NCI-H2196 (cell line): ENCODE measurements around the gene MYO1B.
"Not testable (repeated sequence)": the region's sequence is repeated elsewhere in the genome, so short reads cannot be mapped to it uniquely, and the experiment has no call there.

Source experiments
- DNase-seq: peaks from one replicate; lab custom pipeline; 2025; ENCODE audit not compliant: unreplicated experiment; lab: John Stamatoyannopoulos, UW

The MYO1B gene

DNA sequence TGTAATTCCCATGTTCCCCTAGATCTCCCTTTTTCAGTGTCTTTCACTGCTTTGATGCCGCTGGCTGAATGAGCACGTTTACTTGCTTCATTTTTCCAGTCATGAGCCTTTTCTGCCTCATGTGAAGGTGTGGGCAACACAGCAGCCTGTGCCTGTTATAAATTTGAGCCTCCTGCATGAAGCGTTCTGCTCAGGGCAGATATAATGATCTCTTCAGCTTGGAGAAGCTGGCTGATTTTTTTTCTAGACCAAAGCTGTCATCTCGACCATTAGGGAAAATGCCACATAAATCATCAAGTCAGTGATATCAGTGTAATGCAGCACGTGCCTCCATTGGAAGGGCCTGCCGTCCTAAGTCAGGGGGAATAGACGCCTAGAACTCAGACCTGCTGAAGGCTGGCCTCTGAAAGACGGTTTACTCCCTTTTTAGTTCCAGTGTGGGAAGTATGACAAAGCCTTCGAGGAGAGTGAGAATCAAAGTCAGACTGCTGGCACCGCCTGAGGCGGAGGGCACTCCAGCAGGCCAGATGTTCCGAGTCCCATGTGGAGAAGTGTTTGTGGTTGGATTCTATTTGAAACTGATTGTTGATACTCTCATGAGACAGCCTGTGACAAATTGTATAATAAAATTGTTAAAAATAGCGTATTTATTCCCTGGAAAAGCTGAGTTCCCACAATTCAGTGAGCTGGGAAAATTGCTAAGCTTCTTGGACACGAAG lies 196.5 kb downstream of the MYO1B start:
- no peak for DNase-seq

DNA sequence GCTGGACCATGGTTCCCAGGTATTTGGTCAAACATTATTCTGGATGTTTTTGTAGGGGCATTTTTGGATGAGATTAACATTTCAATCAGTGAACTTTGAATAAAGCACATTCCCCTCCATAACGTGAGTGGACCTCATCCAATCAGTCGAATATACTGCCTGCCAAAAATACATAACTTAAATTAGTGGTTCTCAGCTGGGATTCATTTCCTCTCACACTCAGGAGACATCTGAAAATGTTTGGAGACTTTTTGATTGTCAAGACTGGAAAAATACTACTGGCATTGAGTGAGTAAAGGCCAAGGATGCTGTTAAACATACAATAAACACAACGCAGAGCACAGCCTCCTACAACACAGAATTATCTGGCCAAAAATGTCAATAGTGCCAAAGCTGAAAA lies 198.2 kb downstream of the MYO1B start:
- no peak for DNase-seq

DNA sequence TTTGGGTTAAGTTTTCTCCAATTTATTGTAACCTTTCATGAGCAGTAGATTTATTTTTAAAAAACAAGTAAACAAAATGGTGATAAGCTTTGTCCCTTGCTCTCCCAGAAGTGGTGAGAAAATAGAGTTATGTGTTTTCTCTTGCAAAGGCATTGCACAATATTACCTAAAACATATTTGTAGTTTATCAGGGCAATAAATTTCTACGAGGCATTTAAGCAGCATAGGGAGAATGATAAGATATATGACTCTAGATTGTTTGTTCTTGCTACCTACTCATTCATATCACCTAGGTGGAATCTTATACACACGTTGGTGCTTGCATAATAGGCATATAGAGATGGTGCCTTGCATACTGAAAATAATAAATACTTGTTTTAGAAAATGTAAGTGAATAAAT lies 201.7 kb downstream of the MYO1B start:
- DNase-seq = no peak

DNA sequence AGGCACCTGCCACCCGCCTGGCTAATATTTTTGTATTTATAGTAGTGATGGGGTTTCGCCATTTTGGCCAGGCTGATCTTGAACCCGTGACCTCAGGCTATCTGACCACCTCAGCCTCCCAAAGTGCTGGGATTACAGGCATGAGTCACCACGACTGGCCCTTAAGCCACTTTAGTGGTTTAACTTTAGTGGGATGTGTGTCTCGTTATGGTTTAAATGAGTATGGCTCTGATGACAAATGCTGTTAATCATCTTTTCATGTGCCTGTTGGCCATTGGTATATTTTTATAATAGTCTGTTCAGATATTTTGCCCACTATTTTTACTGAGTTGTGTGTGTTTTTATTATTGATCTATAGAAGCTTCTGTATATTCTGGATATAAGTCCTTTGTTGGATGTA lies 205.9 kb downstream of the MYO1B start:
- no peak for DNase-seq

DNA sequence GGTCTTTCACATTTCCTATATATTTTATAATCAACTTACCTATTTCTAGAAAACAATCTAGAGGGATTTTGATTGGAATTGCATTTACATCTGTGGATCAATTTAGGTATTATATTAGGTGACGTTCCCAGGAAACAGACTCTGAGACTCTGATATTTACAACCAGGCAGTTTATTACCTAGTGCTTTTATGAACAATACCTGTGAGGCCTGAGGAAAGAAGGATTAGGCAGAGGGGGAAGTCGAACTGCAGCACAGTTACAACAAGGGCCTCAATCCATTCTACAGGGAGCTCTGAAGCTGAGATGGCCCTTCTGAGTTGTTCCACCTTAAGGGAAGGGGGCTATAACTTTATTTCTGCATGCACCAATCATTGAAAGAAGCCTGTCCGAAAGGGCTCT lies 206.9 kb downstream of the MYO1B start:
- no peak for DNase-seq

DNA sequence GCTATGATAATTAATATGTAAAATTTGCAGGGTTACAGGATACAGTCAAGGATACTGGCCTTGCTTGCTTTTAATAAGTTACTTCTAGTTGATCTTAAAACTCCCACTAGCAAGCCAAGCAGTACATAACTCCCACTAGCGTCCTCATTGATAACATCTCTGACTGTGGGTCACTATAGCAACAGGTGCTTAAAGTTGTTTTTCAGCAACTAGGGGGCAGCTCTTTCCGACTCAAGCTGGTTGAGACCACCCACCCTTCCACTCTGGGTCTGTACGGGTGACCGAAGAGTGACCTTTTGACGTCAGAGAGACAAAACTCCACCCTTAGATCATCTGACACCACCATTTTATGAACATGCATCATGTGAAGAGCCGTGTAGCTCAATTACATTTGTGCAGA lies 208.6 kb downstream of the MYO1B start:
- no peak for DNase-seq

DNA sequence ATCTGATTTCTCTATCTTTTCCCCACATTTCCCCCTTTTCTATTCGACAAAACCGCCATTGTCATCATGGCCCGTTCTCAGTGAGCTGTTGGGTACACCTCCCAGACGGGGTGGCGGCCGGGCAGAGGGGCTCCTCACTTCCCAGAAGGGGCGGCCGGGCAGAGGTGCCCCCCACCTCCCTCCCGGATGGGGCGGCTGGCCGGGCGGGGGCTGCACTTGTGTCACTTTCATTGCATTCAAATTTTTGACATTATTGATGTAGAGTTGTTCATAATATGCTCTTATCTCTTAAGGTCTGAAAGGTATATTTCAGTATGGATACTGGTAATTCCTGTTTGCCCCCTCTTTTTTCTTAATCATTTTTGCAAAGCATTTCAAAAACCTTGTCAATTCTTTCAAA lies 211.3 kb downstream of the MYO1B start:
- DNase-seq = not testable (repeated sequence)

DNA sequence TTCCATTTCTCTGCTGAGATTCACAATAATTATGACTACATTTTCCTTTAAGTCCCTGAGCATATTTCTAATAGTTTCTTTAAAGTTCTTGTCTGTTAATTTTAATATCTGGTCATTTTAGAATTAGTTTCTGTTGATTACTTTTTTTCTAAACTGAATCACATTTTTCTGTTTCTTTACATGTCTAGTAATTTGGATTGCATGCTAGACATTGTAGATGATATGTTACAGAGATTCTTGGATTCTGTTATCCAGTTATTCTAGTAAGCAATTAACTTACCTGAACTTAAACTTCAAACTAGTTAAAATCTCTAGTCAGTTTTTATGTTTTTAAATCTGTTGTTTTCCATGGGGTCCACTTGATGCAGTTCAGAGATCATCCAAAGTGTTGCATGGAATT lies 214.0 kb downstream of the MYO1B start:
- no peak for DNase-seq

DNA sequence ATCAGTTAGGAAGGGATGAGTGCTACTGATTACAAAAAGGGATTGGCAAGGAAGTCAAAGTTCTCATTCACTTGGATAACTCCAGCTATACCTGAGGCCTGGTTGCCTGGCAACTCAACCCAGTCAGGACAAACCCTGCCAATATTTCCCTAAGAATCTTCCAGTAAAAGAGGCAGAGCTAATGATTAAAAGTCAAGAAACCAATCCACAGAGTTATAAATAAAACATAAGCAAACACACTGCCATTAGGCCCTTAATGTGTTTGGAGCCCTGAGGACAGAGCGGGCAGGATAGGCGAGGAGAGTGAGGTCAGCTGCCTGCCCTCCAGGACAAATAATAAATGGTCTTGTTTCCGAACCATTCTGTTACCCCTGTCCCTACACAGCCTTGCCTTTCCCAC lies 217.2 kb downstream of the MYO1B start:
- DNase-seq = no peak

DNA sequence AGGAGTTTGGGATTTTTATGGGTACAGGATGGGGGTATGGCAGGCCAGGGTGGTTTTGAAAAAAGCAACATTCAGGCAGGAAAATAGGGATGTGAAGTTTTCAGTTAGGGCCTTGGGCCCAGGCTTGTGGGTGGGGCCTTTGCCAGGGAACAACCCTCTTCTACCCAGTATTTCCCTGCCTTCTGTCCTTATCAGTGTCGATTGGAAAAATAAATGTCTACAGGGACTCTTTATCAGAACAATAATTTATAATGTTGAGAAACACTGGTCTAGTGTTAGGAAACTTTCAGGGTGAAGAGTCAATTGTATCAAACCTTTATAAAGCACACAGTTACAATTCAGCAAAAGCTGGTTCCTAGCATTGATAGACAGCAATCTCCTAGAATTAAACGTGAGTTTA lies 218.6 kb downstream of the MYO1B start:
- DNase-seq = no peak

DNA sequence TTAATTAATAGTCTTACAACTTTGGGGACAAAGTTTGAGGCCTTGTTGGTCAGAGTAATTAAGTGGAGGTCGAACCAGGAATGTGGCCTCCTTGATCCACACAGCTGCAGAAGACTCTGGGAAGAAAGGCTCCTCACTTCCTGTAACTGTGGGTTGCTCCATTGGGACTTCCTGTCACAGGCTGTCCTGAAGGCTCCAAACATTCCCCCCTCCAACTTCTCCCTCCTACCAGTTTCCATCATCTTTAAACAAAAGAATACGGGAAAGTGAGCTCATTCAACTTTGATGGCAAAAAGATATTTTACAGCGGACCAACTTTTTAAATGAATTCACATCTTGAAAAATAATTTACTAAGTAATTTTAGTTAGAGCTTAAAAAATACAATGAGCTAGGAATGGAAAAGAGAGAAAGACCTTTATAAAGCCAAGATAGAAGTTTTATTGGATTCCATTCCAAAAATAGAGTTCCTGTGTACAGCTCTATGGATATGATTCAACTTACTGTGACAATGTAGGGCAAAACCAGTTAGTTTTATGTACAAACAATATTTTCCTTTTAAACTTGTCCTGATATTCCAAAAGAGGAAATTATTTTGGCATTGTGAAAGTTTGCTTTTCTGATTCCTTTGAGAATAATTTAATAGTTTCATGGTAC lies 220.7 kb downstream of the MYO1B start:
- DNase-seq = no peak

DNA sequence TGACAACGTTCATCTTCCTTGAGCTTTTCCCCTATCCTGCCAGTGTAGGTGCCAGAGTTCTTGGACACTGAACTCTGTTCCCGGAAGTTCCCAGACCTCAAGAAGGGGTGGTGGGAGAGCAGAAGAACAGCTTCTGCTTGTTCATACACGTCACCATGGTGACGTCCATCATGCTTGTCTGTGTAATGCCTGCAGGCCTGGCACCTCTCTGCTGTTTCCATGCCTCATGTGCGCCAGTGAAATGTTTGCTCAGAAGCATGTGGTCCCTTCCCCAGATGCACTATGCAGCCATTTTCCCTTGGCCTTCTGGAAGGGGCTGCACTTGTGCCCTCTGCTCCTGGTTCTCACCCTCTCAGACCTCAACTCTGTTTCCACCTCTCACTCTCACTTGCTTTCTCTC lies 221.9 kb downstream of the MYO1B start:
- DNase-seq = no peak

DNA sequence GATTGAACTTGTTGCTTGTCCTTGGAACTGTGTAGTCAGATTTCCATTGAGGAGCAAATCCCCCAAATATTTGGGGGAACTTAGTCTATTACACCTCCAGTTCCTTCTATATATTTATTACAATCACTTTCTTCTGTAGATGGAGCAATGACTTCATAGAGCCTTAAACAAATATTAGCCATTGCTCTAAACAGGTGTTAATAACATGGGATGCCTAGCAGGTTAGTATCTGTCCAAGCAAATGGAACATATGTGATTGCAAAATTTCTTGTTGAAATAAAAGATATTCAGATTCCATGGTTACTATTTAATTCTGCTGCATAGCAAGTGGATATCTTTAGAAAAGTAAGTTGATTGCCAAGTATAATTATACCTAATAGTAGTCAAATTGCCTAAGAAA lies 225.1 kb downstream of the MYO1B start:
- no peak for DNase-seq

DNA sequence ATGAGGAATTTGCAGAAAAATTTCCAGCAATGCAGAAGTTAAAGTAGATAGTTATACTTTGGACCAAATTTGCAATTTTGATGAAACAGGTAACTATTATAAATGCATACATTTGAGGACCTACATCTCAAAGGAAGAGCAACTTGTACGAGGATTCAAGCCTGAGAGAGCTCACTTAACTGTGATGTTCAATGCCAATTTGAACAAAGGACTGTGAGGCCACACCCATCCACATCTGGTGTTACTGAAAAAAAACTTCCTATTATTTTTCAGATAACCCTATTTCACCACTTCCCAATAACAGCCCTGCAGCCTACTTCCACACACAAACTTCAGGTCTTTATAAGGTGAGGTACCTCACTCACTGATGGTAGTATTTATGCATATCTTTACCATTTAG lies 229.3 kb downstream of the MYO1B start:
- no peak for DNase-seq
